Lower lobe of right lung (tissue), 2 donors: ENCODE measurements around the gene TSC22D2. TPM values are rescaled to one million over a fixed set of nuclear protein-coding genes. Genes with fewer than 3 reads are reported as not detected.

Source experiments
- ATAC-seq, 2 donors: fragments of 200-7000 bp; cut with Tn5 transposase; one replicate each; pipeline ENCODE4 v1.9.1; 2020 to 2022; ENCODE audit warnings: mild to moderate bottlenecking in 2 of 2, moderate library complexity in 2 of 2
- DNase-seq: peaks from one replicate; pipeline ENCODE4 v3.0.0-alpha.2; 2020
- H3K27ac ChIP-seq: fragments of 200-600 bp; one replicate; pipeline ENCODE4 v1.8.0; 2022
- H3K27me3 ChIP-seq: fragments of 200-600 bp; one replicate; pipeline ENCODE4 v1.8.0; 2022; ENCODE audit warnings: low read depth
- H3K36me3 ChIP-seq: fragments of 200-600 bp; one replicate; pipeline ENCODE4 v1.8.0; 2022; ENCODE audit warnings: mild to moderate bottlenecking
- H3K4me1 ChIP-seq: fragments of 200-600 bp; one replicate; pipeline ENCODE4 v1.8.0; 2022
- H3K4me3 ChIP-seq: fragments of 200-600 bp; one replicate; pipeline ENCODE4 v1.8.0; 2022; ENCODE audit warnings: mild to moderate bottlenecking
- H3K9me3 ChIP-seq: fragments of 200-600 bp; one replicate; pipeline ENCODE4 v1.8.0; 2022
- CTCF ChIP-seq: fragments of 200-600 bp; IDR thresholded peaks from one replicate; pipeline ENCODE4 v1.8.0; 2022; ENCODE audit warnings: antibody characterized with exemption, mild to moderate bottlenecking
- intact Hi-C: fragments of 100-400 bp; cut with DNase I; formaldehyde crosslinking; loops from one replicate; pipeline ENCODE4 v1.11.0; 2022
- total RNA-seq: library from RNA; stranded (reverse); fragmentation: NEBNext Ultra II Directional; extraction: Animal tissue kit (Norgen Biotek cat#: 25700); gene quantifications from one replicate; pipeline ENCODE4 v1.2.1, GENCODE V29; 2021
- donor health status: DM: no; HTN: yes; CAD: no; lungs with severe emphysema.

Gene TSC22D2
- total RNA-seq, 1 donor from 2014 or later: 21.3 TPM

GRCh38 chr3:150449169-150449721 is 41.1 kb downstream of the TSC22D2 start:
- intact Hi-C loops: no loop called here
- DNase-seq (no peak), ATAC-seq (no peak)
- Histone ChIP-seq H3K4me1 (peaks cover 32% of the 10 kb centered on the region), H3K27ac (no peak overlapping the region), H3K4me3 (no peak overlapping the region), H3K27me3 (no peaks in the 10 kb centered on the region), H3K36me3 (no peaks in the 10 kb centered on the region), H3K9me3 (no peaks in the 10 kb centered on the region)
- no peak for TF ChIP-seq CTCF

GRCh38 chr3:150450916-150451315 is 42.8 kb downstream of the TSC22D2 start:
- H3K4me1 ChIP-seq: peaks cover 32% of the 10 kb centered on the region
- no peaks in the 10 kb centered on the region for H3K9me3 ChIP-seq
- DNase-seq (no peak), ATAC-seq (peak in 1 of 2 donors; percentile 33)
- no peak for TF ChIP-seq CTCF
- intact Hi-C loops: no loop called here
- no peaks in the 10 kb centered on the region for H3K27me3 ChIP-seq
- no peaks in the 10 kb centered on the region for H3K36me3 ChIP-seq
- H3K4me3 ChIP-seq: no peak overlapping the region
- no peak overlapping the region for H3K27ac ChIP-seq

GRCh38 chr3:150451329-150452048 is 43.4 kb downstream of the TSC22D2 start:
- TF ChIP-seq CTCF: no peak
- Histone ChIP-seq H3K9me3 (no peaks in the 10 kb centered on the region), H3K27ac (no peak overlapping the region), H3K4me1 (peaks cover 32% of the 10 kb centered on the region), H3K36me3 (no peaks in the 10 kb centered on the region), H3K27me3 (no peaks in the 10 kb centered on the region), H3K4me3 (no peak overlapping the region)
- no peak for DNase-seq
- peak in 1 of 2 donors; percentile 27 for ATAC-seq
- intact Hi-C loops: no loop called here

- no peaks in the 10 kb centered on the region for H3K27me3 ChIP-seq
- TF ChIP-seq CTCF: no peak
- H3K4me1 ChIP-seq: peaks cover 27% of the 10 kb centered on the region
- no peak for ATAC-seq
- no peak overlapping the region for H3K27ac ChIP-seq
- peaks cover 12% of the 10 kb centered on the region for H3K36me3 ChIP-seq
- intact Hi-C loops: no loop called here
- no peak for DNase-seq
- H3K9me3 ChIP-seq: no peaks in the 10 kb centered on the region
- no peak overlapping the region for H3K4me3 ChIP-seq
Measured at GRCh38 chr3:150453353-150453752, 45.3 kb downstream of the TSC22D2 start.

- peaks cover 23% of the 10 kb centered on the region for H3K4me1 ChIP-seq
- no peak overlapping the region for H3K4me3 ChIP-seq
- peaks cover 19% of the 10 kb centered on the region for H3K36me3 ChIP-seq
- DNase-seq (no peak), ATAC-seq (no peak)
- no peaks in the 10 kb centered on the region for H3K9me3 ChIP-seq
- no peak for TF ChIP-seq CTCF
- no peak overlapping the region for H3K27ac ChIP-seq
- intact Hi-C loops: no loop called here
- no peaks in the 10 kb centered on the region for H3K27me3 ChIP-seq
Measured at GRCh38 chr3:150454085-150454484, 46.0 kb downstream of the TSC22D2 start.
